GM18498 (cell line): Measurements from ENCODE around the gene LIN7B.
A peak's percentile ranks its signal among the peaks of the same experiment; 100 is the strongest.
"Not testable (repeated sequence)": the region's sequence is repeated elsewhere in the genome, so short reads cannot be mapped to it uniquely, and the experiment has no call there.

Experiments
- ATAC-seq: cut with Tn5 transposase; IDR thresholded peaks from one replicate; pipeline ENCODE4 v1.9.1; 2021; ENCODE audit warnings: mild to moderate bottlenecking, moderate library complexity; ENCODE audit not compliant: unreplicated experiment

The LIN7B gene

GRCh38 chr19:49118565-49119410 lies 4.6 kb downstream of the LIN7B start, which contains the start of gene C19orf73:
TSS of gene C19orf73 (minus strand) at chr19:49119143. CDS start at chr19:49119022, 121 bp downstream.
- ATAC-seq: peak; percentile 82

- no peak for ATAC-seq
Observed at GRCh38 chr19:49119411-49120324, 5.5 kb downstream of the LIN7B start, which contains the start of gene PPFIA3. TSS of gene PPFIA3 (plus strand) at chr19:49119544. CDS start at chr19:49127874, 8,330 bp downstream.

DNA sequence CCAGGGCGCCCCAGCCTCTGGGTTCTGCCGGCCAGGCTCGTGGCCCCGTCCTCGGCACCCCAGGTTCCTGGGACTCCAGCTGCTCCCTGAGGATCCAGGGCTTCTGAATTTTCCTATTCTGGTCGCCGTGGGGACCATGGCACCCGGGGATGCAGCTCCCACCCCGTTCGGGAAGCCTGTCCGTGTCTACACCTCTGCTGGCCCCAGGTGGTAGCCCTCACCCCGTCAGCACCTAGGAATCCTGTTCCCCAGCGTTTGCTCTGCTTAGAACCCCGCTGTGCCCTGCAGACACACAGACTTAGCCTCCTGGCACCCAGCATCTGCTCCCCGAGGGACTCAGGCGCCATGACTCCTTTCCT lies 6.1 kb downstream of the LIN7B start:
- no peak for ATAC-seq

GRCh38 chr19:49120868-49121267 lies 6.7 kb downstream of the LIN7B start:
- ATAC-seq: no peak

- not testable (repeated sequence) for ATAC-seq
Observed at GRCh38 chr19:49121841-49122240, 7.7 kb downstream of the LIN7B start.

GRCh38 chr19:49123285-49123684 lies 9.1 kb downstream of the LIN7B start:
- ATAC-seq: not testable (repeated sequence)

DNA sequence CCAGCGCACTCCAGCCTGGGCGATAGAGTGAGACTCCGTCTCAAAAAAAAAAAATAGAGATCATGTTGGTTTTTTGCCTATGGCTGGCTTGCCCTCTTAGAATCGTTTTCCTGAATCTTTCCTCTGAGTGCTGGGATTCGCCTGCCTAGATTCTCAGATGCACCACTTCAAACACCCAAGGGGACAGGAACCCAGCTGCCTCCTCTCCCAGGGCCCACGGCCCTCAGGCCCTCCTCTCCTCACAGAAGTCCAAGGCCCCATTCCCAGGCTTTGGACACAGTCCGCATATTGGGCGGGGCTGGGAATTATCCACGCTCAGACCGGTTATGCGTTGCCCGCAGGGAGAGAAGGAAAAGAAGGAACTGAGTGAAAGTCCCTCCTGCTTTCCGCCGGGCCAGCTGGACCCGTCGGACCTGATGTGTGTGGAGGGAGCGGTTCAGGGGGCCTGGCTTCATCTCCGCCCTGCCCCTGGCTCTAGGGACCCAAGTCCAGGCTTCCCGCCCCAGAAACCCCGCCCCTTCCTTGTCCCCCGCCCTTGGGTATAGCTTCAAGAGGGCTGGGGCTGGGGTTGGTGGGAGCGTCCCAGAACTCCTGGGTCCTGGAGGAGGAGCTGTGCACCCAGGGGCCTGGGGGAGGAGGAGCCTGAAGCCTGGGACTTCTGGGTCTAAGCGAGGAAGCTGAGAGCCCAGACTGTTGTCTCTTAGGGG lies 11.0 kb downstream of the LIN7B start:
- ATAC-seq: no peak

- ATAC-seq: no peak
Observed at GRCh38 chr19:49126575-49126974, 12.4 kb downstream of the LIN7B start.

GRCh38 chr19:49127225-49127624 lies 13.1 kb downstream of the LIN7B start:
- not testable (repeated sequence) for ATAC-seq

- peak; percentile 94 for ATAC-seq
Observed at GRCh38 chr19:49127674-49128544, 13.7 kb downstream of the LIN7B start.

- ATAC-seq: no peak
Observed at GRCh38 chr19:49128545-49129237, 14.5 kb downstream of the LIN7B start.

DNA sequence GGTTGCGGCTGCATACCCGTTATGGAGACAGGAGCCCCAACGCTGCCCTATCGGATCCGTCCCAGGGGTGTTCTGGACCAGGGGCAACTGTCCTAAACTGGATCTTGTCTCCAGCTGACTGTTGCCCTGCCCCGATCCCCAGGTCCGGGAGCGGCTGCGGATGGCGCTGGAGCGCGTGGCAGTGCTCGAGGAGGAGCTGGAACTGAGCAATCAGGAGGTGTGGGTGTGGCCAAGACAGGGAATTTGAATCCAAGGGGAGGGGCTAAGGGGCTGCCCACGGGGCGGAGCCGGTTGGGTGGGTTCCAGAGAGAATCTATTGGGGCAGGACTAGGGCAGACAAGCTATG lies 15.0 kb downstream of the LIN7B start:
- no peak for ATAC-seq

DNA sequence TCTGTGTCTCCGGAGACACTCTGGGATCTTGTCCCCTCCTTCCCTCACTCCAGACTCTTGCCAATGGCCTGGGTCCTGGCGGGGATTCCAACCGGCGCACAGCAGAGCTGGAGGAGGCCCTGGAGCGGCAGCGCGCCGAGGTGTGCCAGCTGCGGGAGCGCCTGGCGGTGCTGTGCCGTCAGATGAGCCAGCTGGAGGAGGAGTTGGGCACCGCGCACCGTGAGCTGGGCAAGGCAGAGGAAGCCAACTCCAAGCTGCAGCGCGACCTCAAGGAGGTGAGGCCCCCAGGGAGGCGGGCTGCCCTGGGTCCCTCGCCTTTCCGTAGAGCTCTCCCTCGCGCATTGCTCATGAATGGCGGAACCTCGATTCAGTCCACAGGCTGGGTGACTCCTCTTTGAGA lies 16.2 kb downstream of the LIN7B start:
- no peak for ATAC-seq

DNA sequence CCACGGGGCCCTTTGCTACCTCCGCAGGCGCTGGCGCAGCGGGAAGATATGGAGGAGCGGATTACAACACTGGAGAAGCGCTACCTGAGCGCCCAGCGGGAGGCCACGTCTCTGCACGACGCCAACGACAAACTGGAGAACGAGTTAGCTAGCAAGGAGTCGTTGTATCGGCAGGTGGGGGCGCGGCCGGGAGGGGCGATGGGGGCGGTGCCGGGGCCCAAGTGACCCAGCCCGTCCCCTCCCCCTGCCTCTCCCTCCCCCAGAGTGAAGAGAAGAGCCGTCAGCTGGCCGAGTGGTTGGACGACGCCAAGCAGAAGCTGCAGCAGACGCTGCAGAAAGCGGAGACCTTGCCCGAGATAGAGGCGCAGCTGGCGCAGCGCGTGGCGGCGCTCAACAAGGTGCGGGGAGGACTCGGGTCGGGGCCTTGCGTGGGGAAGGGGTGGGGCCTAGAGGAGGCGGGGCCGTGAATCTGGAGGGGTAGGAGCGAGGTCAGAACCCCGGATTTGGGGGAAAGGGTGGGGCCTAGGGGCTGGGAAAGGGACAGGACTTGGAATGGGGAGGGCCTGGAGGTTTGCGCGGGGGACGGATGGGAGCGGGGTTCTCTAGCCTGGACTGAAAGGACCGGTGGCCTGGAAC lies 18.9 kb downstream of the LIN7B start:
- ATAC-seq: no peak

DNA sequence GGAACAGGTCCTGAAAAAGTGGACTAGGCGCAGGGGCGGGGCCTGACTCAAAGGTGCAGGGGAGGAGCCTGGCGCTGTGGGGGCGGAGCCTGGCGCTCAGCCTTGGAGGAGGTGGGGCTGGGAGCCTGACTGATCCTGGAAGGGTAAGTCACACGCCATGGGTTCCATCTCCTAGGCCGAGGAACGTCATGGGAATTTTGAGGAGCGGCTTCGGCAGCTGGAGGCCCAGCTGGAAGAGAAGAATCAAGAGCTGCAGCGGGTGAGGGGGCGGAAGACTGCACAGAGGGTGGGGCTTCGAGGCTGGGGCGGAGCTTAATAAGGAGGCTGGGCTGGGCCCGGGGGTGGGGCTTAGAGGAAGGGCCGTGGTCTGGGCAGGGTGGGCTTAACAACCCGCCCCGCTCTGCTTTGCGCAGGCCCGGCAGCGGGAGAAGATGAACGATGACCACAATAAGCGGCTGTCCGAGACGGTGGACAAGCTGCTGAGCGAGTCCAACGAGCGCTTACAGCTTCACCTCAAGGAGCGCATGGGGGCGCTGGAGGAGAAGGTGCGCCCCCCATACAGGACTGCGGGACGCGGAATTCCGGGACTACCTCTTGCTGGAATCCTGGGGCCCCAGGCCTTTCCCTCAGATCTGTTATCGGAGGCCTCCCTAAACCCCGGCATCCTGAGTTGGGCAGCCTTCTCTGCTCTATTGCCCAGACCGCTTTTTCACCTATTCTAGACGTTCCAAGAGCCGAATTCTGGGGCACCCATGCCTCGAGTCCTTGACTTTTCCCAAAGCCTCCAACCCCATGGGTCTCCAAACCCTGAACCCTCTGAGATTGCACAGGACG lies 19.7 kb downstream of the LIN7B start:
- ATAC-seq: no peak

DNA sequence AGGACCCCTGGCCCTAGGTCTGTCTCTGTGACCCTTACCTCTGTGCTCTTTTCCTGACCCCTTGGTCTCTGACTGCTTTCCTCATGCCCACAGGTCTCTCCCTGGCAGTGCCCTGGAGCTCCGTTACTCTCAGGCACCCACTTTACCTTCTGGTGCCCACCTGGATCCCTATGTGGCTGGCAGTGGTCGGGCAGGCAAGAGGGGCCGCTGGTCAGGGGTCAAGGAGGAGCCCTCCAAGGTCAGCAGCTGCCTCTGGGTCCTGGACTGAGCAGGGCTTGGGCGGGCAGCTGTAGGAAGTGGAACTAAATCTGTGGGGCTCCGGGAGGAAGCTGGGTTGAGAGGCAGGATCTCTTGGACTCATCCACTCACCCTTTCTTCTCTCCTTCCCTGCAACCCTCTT lies 21.5 kb downstream of the LIN7B start:
- no peak for ATAC-seq

GRCh38 chr19:49136771-49137171 lies 22.6 kb downstream of the LIN7B start:
- ATAC-seq: no peak

- ATAC-seq: no peak
Observed at GRCh38 chr19:49140951-49141350, 26.8 kb downstream of the LIN7B start.
